NOMO-1 treated with DMSO at 0.1 percent for 48 hours (cell line): ENCODE results near the gene GRM4.
A peak's percentile ranks its signal among the peaks of the same experiment; 100 is the strongest.

Experiments used
- DNase-seq: peaks from one replicate; lab custom pipeline; 2025; ENCODE audit not compliant: unreplicated experiment; lab: John Stamatoyannopoulos, UW

The GRM4 gene

GRCh38 chr6:33999567-33999966 is 146.3 kb downstream of the GRM4 start:
- DNase-seq = no peak

GRCh38 chr6:33998660-33999059 is 147.2 kb downstream of the GRM4 start:
- DNase-seq = no peak

GRCh38 chr6:33997265-33997664 is 148.6 kb downstream of the GRM4 start:
- no peak for DNase-seq

- DNase-seq = no peak
Measured at GRCh38 chr6:33996120-33996475, 149.8 kb downstream of the GRM4 start.

GRCh38 chr6:33995309-33996119 is 150.4 kb downstream of the GRM4 start:
- DNase-seq = peak; percentile 63

- DNase-seq = no peak
Measured at GRCh38 chr6:33994472-33995308, 151.2 kb downstream of the GRM4 start.

GRCh38 chr6:33993653-33994471 is 152.0 kb downstream of the GRM4 start:
- no peak for DNase-seq

GRCh38 chr6:33993091-33993490 is 152.8 kb downstream of the GRM4 start:
- no peak for DNase-seq

GRCh38 chr6:33992191-33992590 is 153.7 kb downstream of the GRM4 start:
- DNase-seq = no peak

GRCh38 chr6:33991610-33992009 is 154.3 kb downstream of the GRM4 start:
- DNase-seq = no peak

- DNase-seq = no peak
Measured at GRCh38 chr6:33990061-33990541, 155.8 kb downstream of the GRM4 start.

- no peak for DNase-seq
Measured at GRCh38 chr6:33989016-33989854, 156.7 kb downstream of the GRM4 start.

- DNase-seq = no peak
Measured at GRCh38 chr6:33988121-33989015, 157.5 kb downstream of the GRM4 start.

- no peak for DNase-seq
Measured at GRCh38 chr6:33987531-33988021, 158.3 kb downstream of the GRM4 start.

- no peak for DNase-seq
Measured at GRCh38 chr6:33985947-33986346, 159.9 kb downstream of the GRM4 start.

- DNase-seq = no peak
Measured at GRCh38 chr6:33985313-33985751, 160.6 kb downstream of the GRM4 start.

GRCh38 chr6:33984466-33985312 is 161.2 kb downstream of the GRM4 start:
- DNase-seq = no peak
